ENCODE results near the gene MYO1D. TPM values are rescaled to one million over a fixed set of nuclear protein-coding genes. Genes with fewer than 3 reads are reported as not detected.

MYO1D gene
- total and polyA plus RNA-seq, 8 donors = 22.0 to 92.8 (median 27.4) TPM

GRCh38 chr17:32792207-32792606, 84.7 kb downstream of the MYO1D start:
- DNase-seq = no peak
- H3K9me3 ChIP-seq = no peaks in the 10 kb centered on the region
- ATAC-seq = no peak

DNA sequence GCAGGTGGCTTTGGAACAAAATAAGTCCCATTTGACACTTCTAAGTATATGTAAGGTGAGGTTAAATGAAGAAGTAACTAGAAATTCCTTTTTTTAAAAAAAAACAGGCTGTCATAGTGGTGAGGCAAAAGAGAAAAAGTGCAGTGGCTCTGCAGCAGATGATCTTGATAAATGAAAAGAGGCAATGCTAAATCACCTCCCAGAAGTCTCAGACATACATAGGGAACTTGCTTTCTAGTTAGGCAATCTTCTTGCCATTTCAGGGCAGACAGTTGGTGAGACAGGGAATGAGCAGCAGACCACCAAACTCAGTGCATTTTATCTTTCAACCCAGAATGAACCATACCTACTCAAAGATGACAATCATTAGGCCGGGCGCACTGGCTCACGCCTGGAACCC, 90.8 kb downstream of the MYO1D start:
- no peaks in the 10 kb centered on the region for H3K36me3 ChIP-seq
- H3K27me3 ChIP-seq = no peaks in the 10 kb centered on the region
- H3K4me1 ChIP-seq = no peaks in the 10 kb centered on the region
- no peak overlapping the region for H3K27ac ChIP-seq
- H3K9me3 ChIP-seq = no peaks in the 10 kb centered on the region
- TF ChIP-seq, protein P1, sequence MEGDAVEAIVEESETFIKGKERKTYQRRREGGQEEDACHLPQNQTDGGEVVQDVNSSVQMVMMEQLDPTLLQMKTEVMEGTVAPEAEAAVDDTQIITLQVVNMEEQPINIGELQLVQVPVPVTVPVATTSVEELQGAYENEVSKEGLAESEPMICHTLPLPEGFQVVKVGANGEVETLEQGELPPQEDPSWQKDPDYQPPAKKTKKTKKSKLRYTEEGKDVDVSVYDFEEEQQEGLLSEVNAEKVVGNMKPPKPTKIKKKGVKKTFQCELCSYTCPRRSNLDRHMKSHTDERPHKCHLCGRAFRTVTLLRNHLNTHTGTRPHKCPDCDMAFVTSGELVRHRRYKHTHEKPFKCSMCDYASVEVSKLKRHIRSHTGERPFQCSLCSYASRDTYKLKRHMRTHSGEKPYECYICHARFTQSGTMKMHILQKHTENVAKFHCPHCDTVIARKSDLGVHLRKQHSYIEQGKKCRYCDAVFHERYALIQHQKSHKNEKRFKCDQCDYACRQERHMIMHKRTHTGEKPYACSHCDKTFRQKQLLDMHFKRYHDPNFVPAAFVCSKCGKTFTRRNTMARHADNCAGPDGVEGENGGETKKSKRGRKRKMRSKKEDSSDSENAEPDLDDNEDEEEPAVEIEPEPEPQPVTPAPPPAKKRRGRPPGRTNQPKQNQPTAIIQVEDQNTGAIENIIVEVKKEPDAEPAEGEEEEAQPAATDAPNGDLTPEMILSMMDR (IDR thresholded peaks at IDR 0.05) = no peak
- DNase-seq (no peak), ATAC-seq (no peak)
- no peak overlapping the region for H3K4me3 ChIP-seq
- intact Hi-C loops (cut with DNase I) = no loop called here

More at GRCh38 chr17:32792207-32792606, 84.7 kb downstream of the MYO1D start:
- TF ChIP-seq, protein P1 (IDR thresholded peaks at IDR 0.05) = no peak
- Histone ChIP-seq H3K4me1 (no peaks in the 10 kb centered on the region), H3K27ac (no peak overlapping the region), H3K4me3 (no peak overlapping the region), H3K27me3 (no peaks in the 10 kb centered on the region), H3K36me3 (no peaks in the 10 kb centered on the region)
- intact Hi-C loops (cut with DNase I) = no loop called here

DNA sequence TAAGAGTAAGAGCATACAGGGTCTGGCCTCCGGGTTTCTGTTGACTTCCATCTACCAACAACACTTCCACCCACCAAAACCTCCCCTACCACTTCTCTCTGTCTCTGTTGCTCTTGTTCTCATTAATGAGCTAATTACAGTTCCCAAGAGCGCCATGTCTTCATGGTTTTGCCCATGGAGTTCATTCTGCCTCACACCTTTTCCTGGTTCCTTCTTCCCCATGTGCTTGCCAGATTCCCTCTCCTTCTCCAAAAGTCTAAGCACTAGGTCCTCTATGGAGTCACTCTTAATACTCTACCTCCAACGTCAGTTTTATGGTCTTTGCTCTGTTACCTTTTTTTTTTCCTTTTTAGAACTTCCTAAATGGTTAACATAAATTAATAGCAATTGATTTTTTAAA, 92.8 kb downstream of the MYO1D start:
- Histone ChIP-seq H3K4me3 (no peak overlapping the region), H3K36me3 (no peaks in the 10 kb centered on the region), H3K9me3 (no peaks in the 10 kb centered on the region), H3K27me3 (no peaks in the 10 kb centered on the region), H3K4me1 (no peaks in the 10 kb centered on the region), H3K27ac (no peak overlapping the region)
- intact Hi-C loops (cut with DNase I) = loop anchor here in 1 of 2 donors (5.0 kb wide), 1 partner anchor 93 kb away; the partner anchor contains the start of gene MYO1D
- TF ChIP-seq, protein P1 (IDR thresholded peaks at IDR 0.05) = no peak
- ATAC-seq (no peak), DNase-seq (no peak)

DNA sequence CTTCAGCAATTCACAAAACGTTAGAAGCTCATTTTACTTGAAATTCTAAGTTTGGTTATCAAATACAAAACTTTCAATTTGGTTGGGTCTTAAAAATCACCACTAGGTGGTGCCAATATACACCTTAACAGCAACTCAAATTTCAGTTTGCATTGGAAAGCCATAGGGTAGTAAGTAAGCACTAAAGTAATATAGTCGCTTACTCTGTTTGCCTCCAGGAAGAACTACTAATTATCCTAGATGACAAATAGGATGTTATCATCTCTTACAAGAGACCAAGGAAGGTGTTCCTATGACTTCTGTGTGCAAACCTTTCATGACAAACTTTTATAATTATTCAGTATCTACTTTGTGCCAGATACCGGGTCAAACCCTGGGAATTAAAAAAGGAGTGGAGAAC, 93.3 kb downstream of the MYO1D start:
- H3K4me3 ChIP-seq = no peak overlapping the region
- intact Hi-C loops (cut with DNase I) = loop anchor here in 1 of 2 donors (5.0 kb wide), 1 partner anchor 94 kb away; the partner anchor contains the start of gene MYO1D
- ATAC-seq (peak; percentile 89), DNase-seq (peak in 2 of 4 donors; percentile 38 to 59)
- no peaks in the 10 kb centered on the region for H3K4me1 ChIP-seq
- no peaks in the 10 kb centered on the region for H3K27me3 ChIP-seq
- H3K27ac ChIP-seq = no peak overlapping the region
- H3K36me3 ChIP-seq = no peaks in the 10 kb centered on the region
- no peaks in the 10 kb centered on the region for H3K9me3 ChIP-seq
- TF ChIP-seq, protein P1 (IDR thresholded peaks at IDR 0.05) = peak; percentile 61 to 62

GRCh38 chr17:32780721-32781120, 96.2 kb downstream of the MYO1D start:
- H3K36me3 ChIP-seq = no peaks in the 10 kb centered on the region
- intact Hi-C loops (cut with DNase I) = loop anchor here in 1 of 2 donors (5.0 kb wide), 1 partner anchor 97 kb away; the partner anchor contains the start of gene MYO1D
- ATAC-seq = no peak
- H3K27ac ChIP-seq = no peak overlapping the region
- no peaks in the 10 kb centered on the region for H3K4me1 ChIP-seq
- no peaks in the 10 kb centered on the region for H3K9me3 ChIP-seq
- no peak overlapping the region for H3K4me3 ChIP-seq
- TF ChIP-seq, protein P1 (IDR thresholded peaks at IDR 0.05) = no peak
- DNase-seq = no peak
- no peaks in the 10 kb centered on the region for H3K27me3 ChIP-seq
